ENCODE results near the gene ERFL.
"Not testable (repeated sequence)": the region's sequence is repeated elsewhere in the genome, so short reads cannot be mapped to it uniquely, and the experiment has no call there.

ERFL gene

GRCh38 chr19:41926763-41927496 lies 1.3 kb downstream of the ERFL start:
- no peak for DNase-seq (ENCODE audit: low read depth, low spot score)

- DNase-seq (ENCODE audit: low read depth, low spot score): no peak
Observed at GRCh38 chr19:41926028-41926762, 2.1 kb downstream of the ERFL start.

- no peak for DNase-seq (ENCODE audit: low read depth, low spot score)
Observed at GRCh38 chr19:41925208-41926003, 2.8 kb downstream of the ERFL start.

GRCh38 chr19:41924151-41925145 lies 3.8 kb downstream of the ERFL start:
- DNase-seq (ENCODE audit: low read depth, low spot score): no peak

GRCh38 chr19:41923045-41923788 lies 5.0 kb downstream of the ERFL start:
- no peak for DNase-seq (ENCODE audit: low read depth, low spot score)

GRCh38 chr19:41922585-41922984 lies 5.7 kb downstream of the ERFL start:
- no peak for DNase-seq (ENCODE audit: low read depth, low spot score)

- no peak for DNase-seq (ENCODE audit: low read depth, low spot score)
Observed at GRCh38 chr19:41921577-41922576, 6.4 kb downstream of the ERFL start.

- DNase-seq (ENCODE audit: low read depth, low spot score): no peak
Observed at GRCh38 chr19:41920882-41921576, 7.2 kb downstream of the ERFL start.

GRCh38 chr19:41919948-41920712 lies 8.1 kb downstream of the ERFL start:
- no peak for DNase-seq (ENCODE audit: low read depth, low spot score)

GRCh38 chr19:41918653-41919244 lies 9.5 kb downstream of the ERFL start:
- DNase-seq (ENCODE audit: low read depth, low spot score): no peak

GRCh38 chr19:41918095-41918494 lies 10.2 kb downstream of the ERFL start:
- no peak for DNase-seq (ENCODE audit: low read depth, low spot score)

GRCh38 chr19:41917676-41918075 lies 10.6 kb downstream of the ERFL start:
- no peak for DNase-seq (ENCODE audit: low read depth, low spot score)

- DNase-seq (ENCODE audit: low read depth, low spot score): no peak
Observed at GRCh38 chr19:41915776-41916414, 12.4 kb downstream of the ERFL start.

- DNase-seq (ENCODE audit: low read depth, low spot score): no peak
Observed at GRCh38 chr19:41915021-41915775, 13.1 kb downstream of the ERFL start.

- DNase-seq (ENCODE audit: low read depth, low spot score): not testable (repeated sequence)
Observed at GRCh38 chr19:41914424-41914834, 13.8 kb downstream of the ERFL start.
